ENCODE measurements around the gene CLSTN2.

The CLSTN2 gene

GRCh38 chr3:140196970-140197369 is 262.0 kb downstream of the CLSTN2 start:
- DNase-seq, result no peak

- no peak for DNase-seq
Measured at GRCh38 chr3:140198242-140198641, 263.3 kb downstream of the CLSTN2 start.

- DNase-seq, result no peak
Measured at GRCh38 chr3:140199008-140199407, 264.0 kb downstream of the CLSTN2 start.

DNA sequence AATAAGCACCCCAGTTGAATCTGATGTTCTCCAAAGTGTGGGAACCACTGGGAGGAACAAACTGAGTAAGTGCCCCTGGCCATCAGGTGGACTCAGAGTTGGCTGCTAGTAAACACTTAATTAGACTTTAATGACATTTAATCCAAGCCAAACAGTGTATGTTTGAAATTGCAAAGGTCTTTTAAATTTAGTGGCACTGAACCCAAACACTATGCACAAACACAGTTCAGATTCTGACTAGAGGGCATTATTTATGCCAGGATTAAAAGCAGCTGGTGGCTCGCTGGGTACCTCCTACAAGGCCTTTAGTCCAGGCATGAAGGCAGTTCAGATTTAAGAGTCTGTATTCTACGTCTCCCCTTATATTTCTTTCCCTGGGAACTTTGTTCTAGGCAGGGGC is 264.8 kb downstream of the CLSTN2 start:
- no peak for DNase-seq

- DNase-seq, result no peak
Measured at GRCh38 chr3:140203510-140203909, 268.5 kb downstream of the CLSTN2 start.

GRCh38 chr3:140204271-140204984 is 269.4 kb downstream of the CLSTN2 start:
- no peak for DNase-seq

DNA sequence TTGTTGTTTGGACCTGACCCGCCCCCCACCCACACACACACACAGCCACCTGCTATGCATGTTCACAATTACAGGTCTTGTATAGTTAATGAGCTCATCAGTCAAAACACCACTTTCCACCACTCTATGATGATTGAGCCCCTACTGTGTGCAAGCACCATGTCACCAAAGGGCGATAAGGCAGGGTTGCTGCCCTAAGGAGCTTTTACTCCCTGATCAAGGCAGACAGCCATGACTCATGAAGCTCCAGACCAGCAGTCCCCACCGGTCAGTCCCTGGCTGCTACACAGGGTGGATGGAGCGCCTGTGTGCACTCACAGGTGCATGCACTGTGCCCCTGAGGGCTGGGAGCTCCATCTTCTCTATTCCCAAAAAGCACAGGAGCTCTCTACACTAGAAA is 270.6 kb downstream of the CLSTN2 start:
- no peak for DNase-seq

GRCh38 chr3:140206196-140207040 is 271.4 kb downstream of the CLSTN2 start:
- peak; percentile 11 for DNase-seq

- no peak for DNase-seq
Measured at GRCh38 chr3:140207541-140207940, 272.6 kb downstream of the CLSTN2 start.

GRCh38 chr3:140216249-140216648 is 281.3 kb downstream of the CLSTN2 start:
- no peak for DNase-seq

GRCh38 chr3:140219291-140219690 is 284.3 kb downstream of the CLSTN2 start:
- DNase-seq, result no peak

DNA sequence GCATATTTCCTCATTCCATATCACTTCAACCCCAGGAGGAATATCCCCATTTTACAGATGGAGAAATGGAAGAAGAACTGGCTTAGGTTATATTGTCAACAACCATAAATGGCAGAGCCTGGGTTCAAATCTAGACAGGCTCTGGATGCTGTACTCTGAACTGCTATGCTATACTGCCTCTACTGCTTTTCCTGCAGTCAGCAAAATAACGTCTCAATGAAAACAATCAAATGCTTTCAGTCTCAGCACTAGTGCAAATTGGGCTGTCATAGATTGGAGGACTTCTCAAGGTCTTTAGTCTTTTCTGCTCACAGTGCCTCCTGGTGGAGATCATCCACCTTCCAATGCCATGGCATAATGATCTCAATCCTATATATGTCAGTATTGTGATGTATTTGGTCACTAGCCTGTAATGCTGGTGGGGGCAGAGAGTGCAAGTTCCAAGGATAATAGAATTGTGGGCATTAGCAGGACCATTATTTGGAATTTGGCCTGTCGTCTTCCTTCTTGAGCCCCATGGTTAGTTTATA is 285.0 kb downstream of the CLSTN2 start:
- DNase-seq, result no peak

DNA sequence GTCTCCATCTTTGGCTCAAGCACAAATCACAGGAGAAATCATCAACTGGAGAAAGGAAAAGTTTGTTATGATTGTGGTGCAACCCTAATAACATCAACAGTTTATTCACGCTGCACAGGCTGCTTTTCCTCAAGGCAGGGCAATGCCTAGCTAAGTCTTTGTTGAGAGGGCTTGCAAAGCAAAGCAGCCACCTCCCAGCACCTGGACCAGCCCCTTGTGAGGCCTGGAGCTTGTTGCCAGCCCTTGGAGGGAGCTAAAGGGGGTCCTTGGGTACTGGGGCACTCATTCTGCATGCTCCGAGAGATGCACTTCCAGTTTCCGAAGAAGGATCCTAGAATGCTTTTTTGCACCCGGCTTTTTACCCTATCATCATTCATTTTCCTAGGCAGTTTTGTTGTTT is 288.2 kb downstream of the CLSTN2 start:
- no peak for DNase-seq

DNA sequence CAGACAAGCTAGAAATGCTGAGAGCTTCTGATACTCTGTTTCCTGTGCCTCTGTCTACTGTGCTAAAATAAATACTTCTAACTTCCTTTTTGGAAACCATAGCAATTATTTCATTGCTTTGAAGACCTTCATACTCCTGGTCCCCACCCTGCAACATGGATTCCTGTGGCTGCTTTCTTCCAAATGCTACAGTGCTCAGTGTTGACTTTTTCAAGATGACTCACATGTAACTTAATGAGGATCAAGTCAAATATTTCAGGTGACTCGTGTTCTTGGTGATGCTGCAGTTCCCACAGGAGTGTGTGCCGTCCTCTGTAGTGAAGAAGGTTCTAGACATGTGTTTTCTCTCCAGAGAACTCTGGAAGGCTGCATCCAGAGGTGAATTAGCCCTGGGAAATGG is 288.6 kb downstream of the CLSTN2 start:
- no peak for DNase-seq

DNA sequence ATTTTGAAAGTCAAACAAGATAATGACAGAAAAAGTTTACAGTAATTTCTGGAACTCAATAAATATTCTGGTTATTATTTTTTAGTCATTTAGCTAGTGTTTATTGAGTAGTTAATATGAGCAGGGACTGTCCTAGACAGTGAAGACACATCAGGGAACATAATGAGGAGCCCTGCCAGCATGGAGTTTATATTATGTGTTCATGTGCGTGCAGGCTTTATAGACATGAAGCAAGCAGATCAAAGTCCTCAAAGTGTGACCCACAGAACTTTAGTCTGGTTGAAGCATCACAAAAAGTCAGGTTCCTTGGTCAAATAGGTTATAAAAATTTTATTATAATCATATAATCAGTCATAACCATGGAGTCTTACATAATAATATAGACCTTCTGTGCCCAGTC is 289.3 kb downstream of the CLSTN2 start:
- no peak for DNase-seq

DNA sequence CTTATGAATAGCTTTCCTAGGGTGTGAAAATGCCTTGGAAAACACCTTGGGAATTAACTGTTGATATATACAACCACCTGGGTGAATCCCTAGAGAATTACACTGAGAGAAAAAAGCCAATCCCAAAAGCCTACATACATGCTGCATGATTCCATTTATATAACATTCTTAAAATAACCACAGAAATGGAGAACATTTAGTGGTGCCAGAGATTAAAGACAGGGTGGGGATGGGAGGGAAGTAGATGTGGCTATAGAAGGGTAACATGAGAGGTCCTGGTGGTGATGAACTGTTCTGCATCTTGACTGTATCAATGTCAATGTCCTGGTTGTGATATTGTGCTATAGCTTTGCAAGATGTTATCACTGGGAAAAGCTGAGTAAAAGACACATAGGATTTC is 291.0 kb downstream of the CLSTN2 start:
- no peak for DNase-seq

DNA sequence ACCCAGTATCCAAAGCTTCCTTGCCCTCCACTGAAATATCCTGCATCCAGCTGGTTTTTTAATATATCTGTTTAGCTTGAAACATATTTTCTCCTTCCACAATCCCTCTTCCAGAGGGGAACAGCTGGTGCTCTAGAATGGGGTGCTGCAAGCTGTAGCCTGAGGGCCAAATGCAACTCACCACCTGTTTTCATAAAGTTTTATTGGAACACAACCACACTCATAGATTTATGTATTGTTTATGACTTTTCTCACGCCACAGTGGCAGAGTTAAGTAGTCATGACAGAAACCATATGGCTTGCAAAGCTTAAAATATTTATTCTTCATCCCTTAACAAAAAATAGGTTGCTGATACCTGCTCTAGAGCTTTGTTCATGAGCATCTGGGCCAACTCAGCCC is 298.7 kb downstream of the CLSTN2 start:
- DNase-seq, result no peak

DNA sequence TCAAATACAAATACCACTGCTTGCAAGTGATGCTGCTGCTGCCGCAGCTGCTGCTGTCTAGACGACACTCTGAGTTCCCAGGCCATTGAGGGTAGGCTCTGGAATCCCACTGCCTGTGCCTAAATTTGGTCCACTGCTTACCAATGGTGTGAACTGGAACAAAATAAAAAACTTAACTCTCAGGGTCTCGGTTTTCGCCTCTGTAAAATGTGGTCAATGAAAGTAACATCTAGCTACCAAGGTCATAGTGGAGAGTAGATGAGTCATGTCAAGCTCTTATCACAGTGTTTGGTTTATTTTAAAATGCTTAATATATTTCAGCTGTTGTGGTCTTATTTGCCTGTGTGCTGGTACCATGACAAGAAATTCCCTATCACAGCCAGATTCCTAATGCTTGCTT is 299.3 kb downstream of the CLSTN2 start:
- DNase-seq, result no peak

DNA sequence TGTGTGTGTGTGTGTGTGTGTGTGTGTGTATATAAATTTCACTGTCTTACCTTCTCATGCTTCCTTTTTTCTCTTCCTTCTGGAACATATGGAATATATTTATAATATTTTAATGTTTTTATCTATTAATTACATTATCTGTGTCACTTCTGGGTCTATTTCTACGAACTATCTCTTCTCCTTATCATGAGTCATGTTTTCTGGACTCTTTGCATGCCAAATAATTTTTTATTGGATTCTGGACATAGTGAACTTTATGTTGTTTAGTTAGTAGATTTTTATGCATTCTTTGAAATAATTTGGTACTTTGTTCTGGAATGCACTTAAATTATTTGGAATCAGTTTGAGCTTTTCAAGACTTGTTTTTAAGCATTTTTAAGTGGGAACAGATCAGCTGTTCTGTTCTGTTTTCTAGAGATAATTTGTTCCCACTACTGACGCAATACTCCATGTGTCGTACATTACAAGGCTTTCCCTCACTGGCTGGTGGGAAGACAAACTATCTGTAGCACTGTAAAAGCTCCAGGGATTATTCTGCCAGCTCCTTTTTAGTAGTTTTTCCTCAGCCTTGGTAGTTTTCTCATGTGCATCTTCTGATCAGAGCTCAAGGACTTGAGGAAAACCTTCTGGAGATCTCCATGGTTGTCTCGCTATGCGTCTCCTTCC is 302.0 kb downstream of the CLSTN2 start:
- no peak for DNase-seq

- DNase-seq, result no peak
Measured at GRCh38 chr3:140238646-140239314, 303.8 kb downstream of the CLSTN2 start.

GRCh38 chr3:140242818-140243276 is 307.9 kb downstream of the CLSTN2 start:
- no peak for DNase-seq

- no peak for DNase-seq
Measured at GRCh38 chr3:140243575-140243974, 308.6 kb downstream of the CLSTN2 start.

GRCh38 chr3:140244893-140245292 is 309.9 kb downstream of the CLSTN2 start:
- DNase-seq, result no peak

Data from NCI-H226 (cell line).